ENCODE measurements around the gene NPR1. TPM values are rescaled to one million over a fixed set of nuclear protein-coding genes. Genes with fewer than 3 reads are reported as not detected.

NPR1 gene
- total and polyA plus RNA-seq, 2 of the 13 experiments (the other 11 are each of a cell fraction or from before 2014, with no cell fraction given): not detected

GRCh38 chr1:153670257-153670858 lies 8.1 kb upstream of the NPR1 start (continued):
- TF ChIP-seq, protein P1, sequence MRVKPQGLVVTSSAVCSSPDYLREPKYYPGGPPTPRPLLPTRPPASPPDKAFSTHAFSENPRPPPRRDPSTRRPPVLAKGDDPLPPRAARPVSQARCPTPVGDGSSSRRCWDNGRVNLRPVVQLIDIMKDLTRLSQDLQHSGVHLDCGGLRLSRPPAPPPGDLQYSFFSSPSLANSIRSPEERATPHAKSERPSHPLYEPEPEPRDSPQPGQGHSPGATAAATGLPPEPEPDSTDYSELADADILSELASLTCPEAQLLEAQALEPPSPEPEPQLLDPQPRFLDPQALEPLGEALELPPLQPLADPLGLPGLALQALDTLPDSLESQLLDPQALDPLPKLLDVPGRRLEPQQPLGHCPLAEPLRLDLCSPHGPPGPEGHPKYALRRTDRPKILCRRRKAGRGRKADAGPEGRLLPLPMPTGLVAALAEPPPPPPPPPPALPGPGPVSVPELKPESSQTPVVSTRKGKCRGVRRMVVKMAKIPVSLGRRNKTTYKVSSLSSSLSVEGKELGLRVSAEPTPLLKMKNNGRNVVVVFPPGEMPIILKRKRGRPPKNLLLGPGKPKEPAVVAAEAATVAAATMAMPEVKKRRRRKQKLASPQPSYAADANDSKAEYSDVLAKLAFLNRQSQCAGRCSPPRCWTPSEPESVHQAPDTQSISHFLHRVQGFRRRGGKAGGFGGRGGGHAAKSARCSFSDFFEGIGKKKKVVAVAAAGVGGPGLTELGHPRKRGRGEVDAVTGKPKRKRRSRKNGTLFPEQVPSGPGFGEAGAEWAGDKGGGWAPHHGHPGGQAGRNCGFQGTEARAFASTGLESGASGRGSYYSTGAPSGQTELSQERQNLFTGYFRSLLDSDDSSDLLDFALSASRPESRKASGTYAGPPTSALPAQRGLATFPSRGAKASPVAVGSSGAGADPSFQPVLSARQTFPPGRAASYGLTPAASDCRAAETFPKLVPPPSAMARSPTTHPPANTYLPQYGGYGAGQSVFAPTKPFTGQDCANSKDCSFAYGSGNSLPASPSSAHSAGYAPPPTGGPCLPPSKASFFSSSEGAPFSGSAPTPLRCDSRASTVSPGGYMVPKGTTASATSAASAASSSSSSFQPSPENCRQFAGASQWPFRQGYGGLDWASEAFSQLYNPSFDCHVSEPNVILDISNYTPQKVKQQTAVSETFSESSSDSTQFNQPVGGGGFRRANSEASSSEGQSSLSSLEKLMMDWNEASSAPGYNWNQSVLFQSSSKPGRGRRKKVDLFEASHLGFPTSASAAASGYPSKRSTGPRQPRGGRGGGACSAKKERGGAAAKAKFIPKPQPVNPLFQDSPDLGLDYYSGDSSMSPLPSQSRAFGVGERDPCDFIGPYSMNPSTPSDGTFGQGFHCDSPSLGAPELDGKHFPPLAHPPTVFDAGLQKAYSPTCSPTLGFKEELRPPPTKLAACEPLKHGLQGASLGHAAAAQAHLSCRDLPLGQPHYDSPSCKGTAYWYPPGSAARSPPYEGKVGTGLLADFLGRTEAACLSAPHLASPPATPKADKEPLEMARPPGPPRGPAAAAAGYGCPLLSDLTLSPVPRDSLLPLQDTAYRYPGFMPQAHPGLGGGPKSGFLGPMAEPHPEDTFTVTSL (CRISPR knock-in tag; IDR thresholded peaks at IDR 0.05; ENCODE audit: borderline replicate concordance): 0 out of 2 replicates have a peak, but pooled peaks have one; percentile 52
- TF ChIP-seq KMT2A (CRISPR knock-in tag; IDR thresholded peaks at IDR 0.05): 0 out of 2 replicates have a peak, but pooled peaks have one; percentile 6

- H3K4me1 ChIP-seq (ENCODE audit: insufficient read depth, low read length): peaks cover 29% of the 10 kb centered on the region
- ChIA-PET CTCF (ENCODE audit: low intra/inter-chr PET ratio, low total read pairs) (interaction anchor here (1.2 kb wide), 1 partner anchor 78 kb away, joined by 5 read pairs; no protein-coding TSS in a partner anchor), POLR2A (interaction anchor here (0.7 to 2.1 kb wide), 12 partner anchors 9 to 319 kb away, joined by 3 to 9 read pairs (median 4); partner anchors contain the start of genes CHTOP, INTS3, RPS27 and S100A1)
- H3K4me2 ChIP-seq (ENCODE audit: low read depth, low read length): peak within 1 kb of the TSS; percentile 81
- FAIRE-seq (peak; percentile 79), DNase-seq (ENCODE audit: low spot score) (peak; percentile 99), ATAC-seq (peak; percentile 96)
- H3K27me3 ChIP-seq (ENCODE audit: control insufficient read depth in 1 of 2, insufficient read depth in 2 of 2, low read length in 2 of 2): no peaks in the 10 kb centered on the region; a peak in 1 of 5 replicates
- WGBS (ENCODE audit: low lambda C conversion rate): under 1% methylated on average over 35 of the region's 35 CpGs
- H4K20me1 ChIP-seq (ENCODE audit: insufficient read depth, low read length): no peaks in the 10 kb centered on the region
- peaks cover 33% of the 10 kb centered on the region for H3K79me2 ChIP-seq (ENCODE audit: insufficient read depth, low read length)
- no TSS peak for BruUV-seq (replicated peaks)
- peak within 1 kb of the TSS; percentile 90 for H3K27ac ChIP-seq (ENCODE audit: extremely low read length, insufficient read depth, low read length)
- peak within 1 kb of the TSS; percentile 91 for H2AFZ ChIP-seq (ENCODE audit: low read length)
- in situ Hi-C loops (cut with HindIII; ENCODE audit: extremely low pct_ligation_motif_present, low pct_unique_long_range_greater_than_20kb): no loop called here
- peak within 1 kb of the TSS; percentile 96 for H3K9ac ChIP-seq (ENCODE audit: insufficient read depth, low read depth, low read length)
- no peaks in the 10 kb centered on the region for H3K9me3 ChIP-seq (ENCODE audit: low read length)
- H3K36me3 ChIP-seq (replicated peaks in 1 of 2; ENCODE audit: control insufficient read depth in 1 of 2, insufficient read depth in 2 of 2, low read length in 2 of 2): peaks cover 16 to 31% of the 10 kb centered on the region in 2 experiments
- intact Hi-C loops (cut with micrococcal nuclease; ENCODE audit: unreplicated experiment): loop anchor here (5.0 kb wide), 2 partner anchors 39 to 56 kb away; partner anchors contain the start of genes CHTOP and INTS3
- peak within 1 kb of the TSS; percentile 65 to 92 (median 83) for H3K4me3 ChIP-seq (replicated peaks in 1 of 3; ENCODE audit: insufficient read depth in 1 of 3, low read depth in 2 of 3, low read length in 3 of 3)
- TF ChIP-seq FLYWCH1 (CRISPR knock-in tag; IDR thresholded peaks at IDR 0.05) (no peak), FOXA3 (CRISPR knock-in tag; IDR thresholded peaks at IDR 0.05) (peak; percentile 30; the same call in 1 of the 2 replicates), FOXO1 (CRISPR knock-in tag; IDR thresholded peaks at IDR 0.05) (no peak), ZNF7 (CRISPR knock-in tag; IDR thresholded peaks at IDR 0.05) (no peak), ZSCAN31 (CRISPR knock-in tag; IDR thresholded peaks at IDR 0.05; ENCODE audit: low read depth) (0 out of 2 replicates have a peak, but pooled peaks have one; percentile 47), NCOA5 (CRISPR knock-in tag; IDR thresholded peaks at IDR 0.05) (no peak), MAF1 (CRISPR knock-in tag; IDR thresholded peaks at IDR 0.05; ENCODE audit: borderline replicate concordance) (peak; percentile 97), MBNL3 (CRISPR knock-in tag; conservative IDR thresholded peaks at IDR 0.05) (no peak), SIX1 (CRISPR knock-in tag; IDR thresholded peaks at IDR 0.05; ENCODE audit: borderline replicate concordance) (no peak), ZBTB39 (CRISPR knock-in tag; IDR thresholded peaks at IDR 0.05) (0 out of 2 replicates have a peak, but pooled peaks have one; percentile 42), ZNF720 (CRISPR knock-in tag; IDR thresholded peaks at IDR 0.05) (no peak), CHD2 (IDR thresholded peaks at IDR 0.05; ENCODE audit: low read depth, low read length) (no peak)
Measured at GRCh38 chr1:153670859-153671627, 7.4 kb upstream of the NPR1 start, which contains the start of gene ILF2. ILF2 (minus strand) TSS chr1:153670993; CDS start chr1:153670922, 71 bp downstream.

All from HepG2 (cell line).